Duodenal mucosa (tissue), 2 donors: ENCODE results near the gene SLAIN1.

Experiments used
- H3K27ac ChIP-seq: one replicate; pipeline ENCODE4 v1.7.0; 2013; ENCODE audit warnings: low read depth, low read length
- H3K27me3 ChIP-seq, 2 donors: one replicate each; pipeline ENCODE4 v1.7.0; 2013; ENCODE audit warnings: low read length in 2 of 2, control low read depth in 1 of 2; ENCODE audit not compliant: insufficient read depth in 2 of 2, control insufficient read depth in 1 of 2
- H3K36me3 ChIP-seq, 2 donors: one replicate each; pipeline ENCODE4 v1.7.0; 2013; ENCODE audit warnings: low read length in 2 of 2, control low read depth in 1 of 2; ENCODE audit not compliant: insufficient read depth in 2 of 2, control insufficient read depth in 1 of 2
- H3K4me1 ChIP-seq, 2 donors: one replicate each; pipeline ENCODE4 v1.7.0; 2013; ENCODE audit warnings: low read length in 2 of 2, control low read depth in 1 of 2; ENCODE audit not compliant: insufficient read depth in 2 of 2, control insufficient read depth in 1 of 2
- H3K4me3 ChIP-seq, 2 donors: one replicate each; pipeline ENCODE4 v1.7.0; 2013; ENCODE audit warnings: low read length in 2 of 2, low read depth in 1 of 2
- H3K9ac ChIP-seq, 2 donors: one replicate each; pipeline ENCODE4 v1.7.0; 2013; ENCODE audit warnings: low read length in 2 of 2, low read depth in 1 of 2
- H3K9me3 ChIP-seq, 2 donors: one replicate each; pipeline ENCODE4 v1.7.0; 2013; ENCODE audit warnings: low read length in 2 of 2, control low read depth in 1 of 2; ENCODE audit not compliant: control insufficient read depth in 1 of 2

SLAIN1 gene

GRCh38 chr13:77749344-77749880, 51.9 kb downstream of the SLAIN1 start:
- Histone ChIP-seq H3K4me3 (no peak overlapping the region), H3K27ac (no peak overlapping the region), H3K9ac (no peak overlapping the region), H3K36me3 (peaks cover 0 to 6% of the 10 kb centered on the region in 2 donors), H3K9me3 (no peaks in the 10 kb centered on the region), H3K27me3 (no peaks in the 10 kb centered on the region), H3K4me1 (no peaks in the 10 kb centered on the region)

GRCh38 chr13:77751513-77752456, 54.3 kb downstream of the SLAIN1 start:
- Histone ChIP-seq H3K36me3 (peaks cover 0 to 4% of the 10 kb centered on the region in 2 donors), H3K4me3 (no peak overlapping the region), H3K27ac (no peak overlapping the region), H3K9ac (no peak overlapping the region), H3K9me3 (no peaks in the 10 kb centered on the region), H3K27me3 (no peaks in the 10 kb centered on the region), H3K4me1 (no peaks in the 10 kb centered on the region)

GRCh38 chr13:77752512-77753069, 55.1 kb downstream of the SLAIN1 start:
- Histone ChIP-seq H3K27me3 (no peaks in the 10 kb centered on the region), H3K9me3 (no peaks in the 10 kb centered on the region), H3K4me3 (no peak overlapping the region), H3K36me3 (peaks cover 0 to 4% of the 10 kb centered on the region in 2 donors), H3K9ac (no peak overlapping the region), H3K4me1 (no peaks in the 10 kb centered on the region), H3K27ac (no peak overlapping the region)

GRCh38 chr13:77760893-77761292, 63.4 kb downstream of the SLAIN1 start:
- Histone ChIP-seq H3K27me3 (no peaks in the 10 kb centered on the region), H3K9ac (no peak overlapping the region), H3K36me3 (peaks cover 0 to 7% of the 10 kb centered on the region in 2 donors), H3K9me3 (no peaks in the 10 kb centered on the region), H3K4me1 (no peaks in the 10 kb centered on the region), H3K27ac (no peak overlapping the region), H3K4me3 (no peak overlapping the region)

GRCh38 chr13:77767413-77767812, 69.9 kb downstream of the SLAIN1 start:
- Histone ChIP-seq H3K4me1 (no peaks in the 10 kb centered on the region), H3K27me3 (no peaks in the 10 kb centered on the region), H3K27ac (no peak overlapping the region), H3K9me3 (no peaks in the 10 kb centered on the region), H3K36me3 (no peaks in the 10 kb centered on the region), H3K4me3 (no peak overlapping the region), H3K9ac (no peak overlapping the region)

- H3K9me3 ChIP-seq, result no peaks in the 10 kb centered on the region
- H3K36me3 ChIP-seq, result no peaks in the 10 kb centered on the region
- H3K27me3 ChIP-seq, result no peaks in the 10 kb centered on the region
- H3K4me3 ChIP-seq, result no peak overlapping the region
- no peak overlapping the region for H3K27ac ChIP-seq
- no peak overlapping the region for H3K9ac ChIP-seq
- H3K4me1 ChIP-seq, result no peaks in the 10 kb centered on the region
Observed at GRCh38 chr13:77774181-77774580, 76.7 kb downstream of the SLAIN1 start.

- Histone ChIP-seq H3K9me3 (no peaks in the 10 kb centered on the region), H3K27ac (no peak overlapping the region), H3K4me3 (no peak overlapping the region), H3K9ac (no peak overlapping the region), H3K36me3 (no peaks in the 10 kb centered on the region), H3K27me3 (no peaks in the 10 kb centered on the region), H3K4me1 (peaks cover 0 to 7% of the 10 kb centered on the region in 2 donors)
Observed at GRCh38 chr13:77776704-77777103, 79.2 kb downstream of the SLAIN1 start.

- no peak overlapping the region for H3K4me3 ChIP-seq
- no peaks in the 10 kb centered on the region for H3K27me3 ChIP-seq
- H3K36me3 ChIP-seq, result no peaks in the 10 kb centered on the region
- no peak overlapping the region for H3K27ac ChIP-seq
- H3K9me3 ChIP-seq, result no peaks in the 10 kb centered on the region
- H3K9ac ChIP-seq, result no peak overlapping the region
- peaks cover 0 to 7% of the 10 kb centered on the region in 2 donors for H3K4me1 ChIP-seq
Observed at GRCh38 chr13:77779552-77780272, 82.2 kb downstream of the SLAIN1 start.

GRCh38 chr13:77781808-77782207, 84.3 kb downstream of the SLAIN1 start:
- peaks cover 0 to 7% of the 10 kb centered on the region in 2 donors for H3K4me1 ChIP-seq
- H3K4me3 ChIP-seq, result no peak overlapping the region
- no peak overlapping the region for H3K27ac ChIP-seq
- no peaks in the 10 kb centered on the region for H3K27me3 ChIP-seq
- no peaks in the 10 kb centered on the region for H3K36me3 ChIP-seq
- H3K9ac ChIP-seq, result no peak overlapping the region
- H3K9me3 ChIP-seq, result no peaks in the 10 kb centered on the region

- Histone ChIP-seq H3K9ac (no peak overlapping the region), H3K9me3 (no peaks in the 10 kb centered on the region), H3K4me3 (no peak overlapping the region), H3K4me1 (peaks cover 0 to 6% of the 10 kb centered on the region in 2 donors), H3K27me3 (no peaks in the 10 kb centered on the region), H3K27ac (no peak overlapping the region), H3K36me3 (no peaks in the 10 kb centered on the region)
Observed at GRCh38 chr13:77784515-77784914, 87.0 kb downstream of the SLAIN1 start.
